AG04450 (cell line): ENCODE data around the gene ECT2. TPM values are rescaled to one million over a fixed set of nuclear protein-coding genes. Genes with fewer than 3 reads are reported as not detected.

ENCODE experiments used
- CTCF ChIA-PET: fragments of 300-600, 350-600 bp; formaldehyde crosslinking; extraction: SDS; loops from one replicate; lab custom pipeline; 2022; ENCODE audit warnings: antibody characterized with exemption, inconsistent platforms; lab: Charles Lee
- POLR2A ChIA-PET: fragments of 350-600 bp; formaldehyde crosslinking; extraction: SDS; loops from one replicate; lab custom pipeline; 2021; ENCODE audit warnings: antibody characterized with exemption, inconsistent platforms; lab: Yijun Ruan, JAX
- DNase-seq: peaks from one replicate; pipeline ENCODE4 v3.0.0-alpha.2; 2011; ENCODE audit warnings: low read depth, low spot score
- H3K27ac ChIP-seq: one replicate; pipeline ENCODE4 v1.5.1; 2012; ENCODE audit warnings: low read depth, low read length, control low read depth
- H3K27me3 ChIP-seq: one replicate; pipeline ENCODE4 v1.6.0; 2012; ENCODE audit warnings: low read length; ENCODE audit not compliant: control insufficient read depth, insufficient read depth
- H3K4me3 ChIP-seq: 2 replicates; pipeline ENCODE4 v1.5.1; 2011; ENCODE audit warnings: mild to moderate bottlenecking, low read depth, low read length, control low read depth
- H3K9me3 ChIP-seq: 2 replicates; pipeline ENCODE4 v1.5.1; 2012; ENCODE audit warnings: low read length; ENCODE audit not compliant: control insufficient read depth, insufficient read depth
- CTCF ChIP-seq: IDR thresholded peaks from 2 replicates; pipeline ENCODE4 v1.5.1; 2011; ENCODE audit warnings: low read depth, low read length, control low read depth, inconsistent platforms
- polyA plus RNA-seq: library from polyadenylated mRNA; depleted of rRNA; stranded (reverse); fragments of >200 nt; gene quantifications from 2 replicates; pipeline ENCODE4 v1.2.3, GENCODE V29; 2011

The ECT2 gene
- polyA plus RNA-seq, 1 experiment = 21.8 TPM

- CTCF ChIA-PET = interaction anchor here (1.4 kb wide), 1 partner anchor 231 kb away, joined by 3 read pairs; no protein-coding TSS in a partner anchor
- H3K27me3 ChIP-seq = no peaks in the 10 kb centered on the region
- no peak overlapping the region for H3K27ac ChIP-seq
- POLR2A ChIA-PET = no interaction called here
- no peak for DNase-seq
- H3K4me3 ChIP-seq = no peak overlapping the region
- H3K9me3 ChIP-seq = no peaks in the 10 kb centered on the region
- no peak for TF ChIP-seq CTCF
Observed at GRCh38 chr3:172813462-172813861, 62.9 kb downstream of the ECT2 start.

GRCh38 chr3:172814738-172815137 lies 64.2 kb downstream of the ECT2 start:
- ChIA-PET POLR2A (no interaction called here), CTCF (no interaction called here)
- no peak for TF ChIP-seq CTCF
- Histone ChIP-seq H3K27ac (no peak overlapping the region), H3K27me3 (no peaks in the 10 kb centered on the region), H3K4me3 (no peak overlapping the region), H3K9me3 (no peaks in the 10 kb centered on the region)
- no peak for DNase-seq

GRCh38 chr3:172815857-172816256 lies 65.3 kb downstream of the ECT2 start:
- ChIA-PET POLR2A (no interaction called here), CTCF (no interaction called here)
- TF ChIP-seq CTCF = no peak
- DNase-seq = no peak
- no peaks in the 10 kb centered on the region for H3K27me3 ChIP-seq
- H3K27ac ChIP-seq = no peak overlapping the region
- no peaks in the 10 kb centered on the region for H3K9me3 ChIP-seq
- H3K4me3 ChIP-seq = no peak overlapping the region

GRCh38 chr3:172816281-172816680 lies 65.8 kb downstream of the ECT2 start:
- POLR2A ChIA-PET = no interaction called here
- no peak overlapping the region for H3K27ac ChIP-seq
- CTCF ChIA-PET = no interaction called here

GRCh38 chr3:172816968-172817367 lies 66.4 kb downstream of the ECT2 start:
- POLR2A ChIA-PET = no interaction called here
- DNase-seq = no peak
- no peak overlapping the region for H3K4me3 ChIP-seq
- CTCF ChIA-PET = no interaction called here
- no peaks in the 10 kb centered on the region for H3K27me3 ChIP-seq
- no peak overlapping the region for H3K27ac ChIP-seq
- H3K9me3 ChIP-seq = no peaks in the 10 kb centered on the region
- TF ChIP-seq CTCF = no peak

More at GRCh38 chr3:172816281-172816680, 65.8 kb downstream of the ECT2 start:
- no peak for TF ChIP-seq CTCF
- no peak for DNase-seq
- Histone ChIP-seq H3K4me3 (no peak overlapping the region), H3K27me3 (no peaks in the 10 kb centered on the region), H3K9me3 (no peaks in the 10 kb centered on the region)
